K562 (cell line): ENCODE results near the gene KIF5A. TPM values are rescaled to one million over a fixed set of nuclear protein-coding genes. Genes with fewer than 3 reads are reported as not detected.

Source experiments
- ATAC-seq: fragments of 200-7000 bp; cut with Tn5 transposase; 3 replicates; pipeline ENCODE4 v1.9.1; 2020; ENCODE audit warnings: moderate library complexity
- BruUV-seq: library from RNA; stranded (reverse); fragments of 400-500 nt; replicated peaks from 2 replicates; lab custom pipeline; 2021; lab: Mats Ljungman, UMichigan
- CTCF ChIA-PET: fragments of 300-600 bp; formaldehyde crosslinking; extraction: SDS; loops from one replicate; lab custom pipeline; 2021; ENCODE audit warnings: low intra/inter-chr PET ratio; lab: Yijun Ruan, JAX
- POLR2A ChIA-PET: fragments of 300-600, 350-650 bp; sonication (Branson Sonifier 250); formaldehyde crosslinking; extraction: SDS; loops from one replicate; lab custom pipeline; 2021; ENCODE audit warnings: antibody characterized with exemption, inconsistent platforms; lab: Yijun Ruan, JAX
- DNase-seq, 4 experiments: peaks; one replicate each; pipeline versions ENCODE4 v3.0.0 to v3.0.0-alpha.2; 2011 to 2018; ENCODE audit warnings: low spot score in 3 of 4, mixed read lengths in 3 of 4; ENCODE audit errors: extremely low read depth in 1 of 4
- FAIRE-seq: peaks from 2 replicates; lab custom pipeline; 2011; peaks lifted over from hg19 to GRCh38; lab: Jason Lieb, UNC
- H2AFZ ChIP-seq: 2 replicates; pipeline ENCODE4 v1.6.0; 2011; ENCODE audit warnings: low read depth, low read length, control low read depth, inconsistent platforms
- H3K27ac ChIP-seq: fragments of 200-600 bp; 3 replicates; pipeline ENCODE4 v1.8.0; 2011; ENCODE audit warnings: low read depth, mild to moderate bottlenecking, control low read depth, inconsistent platforms, low read length, moderate library complexity, mixed read lengths; ENCODE audit errors: extremely low read depth
- H3K27me3 ChIP-seq, 2 experiments: fragments of 300-600 bp in 1 of 2; 2 replicates in 1 of 2; 3 replicates in 1 of 2; pipeline versions ENCODE4 v1.6.0 to v1.8.0; 2011; ENCODE audit warnings: inconsistent platforms in 2 of 2, low read length in 2 of 2, mild to moderate bottlenecking in 1 of 2, mixed read lengths in 1 of 2, moderate library complexity in 1 of 2; ENCODE audit not compliant: control insufficient read depth in 2 of 2, insufficient read depth in 2 of 2
- H3K36me3 ChIP-seq: fragments of 300-600 bp; 3 replicates; pipeline ENCODE4 v1.8.0; 2011; ENCODE audit warnings: mild to moderate bottlenecking, low read length, inconsistent platforms; ENCODE audit not compliant: control insufficient read depth, insufficient read depth
- H3K4me1 ChIP-seq, 2 experiments: fragments of 200-600 bp in 1 of 2; replicated peaks in 1 of 2; 2 replicates in 1 of 2; 3 replicates in 1 of 2; pipeline versions ENCODE4 v1.5.1 to v1.8.0; 2011; ENCODE audit warnings: inconsistent platforms in 2 of 2, low read length in 2 of 2, mild to moderate bottlenecking in 1 of 2, mixed read lengths in 1 of 2, moderate library complexity in 1 of 2; ENCODE audit not compliant: control insufficient read depth in 2 of 2, insufficient read depth in 2 of 2
- H3K4me2 ChIP-seq: 2 replicates; pipeline ENCODE4 v1.6.1; 2011; ENCODE audit warnings: low read length, control low read depth, inconsistent platforms, mixed read lengths; ENCODE audit not compliant: insufficient read depth
- H3K4me3 ChIP-seq: fragments of 200-600 bp; sonication (generic), shearing (Covaris generic); 2 replicates; pipeline ENCODE4 v1.5.1; 2016; ENCODE audit warnings: control low read depth, inconsistent platforms
- H3K79me2 ChIP-seq: fragments of 200-600 bp; 3 replicates; pipeline ENCODE4 v1.8.0; 2011; ENCODE audit warnings: low read length, inconsistent platforms; ENCODE audit not compliant: control insufficient read depth, insufficient read depth
- H3K9ac ChIP-seq, 2 experiments: 2 replicates each; pipeline versions ENCODE4 v1.6.0 to v1.6.1; 2011; ENCODE audit warnings: low read depth in 2 of 2, low read length in 2 of 2, control low read depth in 1 of 2, inconsistent platforms in 1 of 2, mild to moderate bottlenecking in 1 of 2, mixed read lengths in 1 of 2; ENCODE audit not compliant: insufficient read depth in 1 of 2
- H3K9me1 ChIP-seq: one replicate; pipeline ENCODE4 v1.6.0; 2011; ENCODE audit warnings: inconsistent platforms, mild to moderate bottlenecking, low read length, moderate library complexity; ENCODE audit not compliant: control insufficient read depth, insufficient read depth
- H3K9me3 ChIP-seq: replicated peaks from 2 replicates; pipeline ENCODE4 v1.5.1; 2011; ENCODE audit warnings: low read depth, low read length, inconsistent platforms; ENCODE audit not compliant: control insufficient read depth, insufficient read depth
- H4K20me1 ChIP-seq: replicated peaks from 2 replicates; pipeline ENCODE4 v1.6.1; 2011; ENCODE audit warnings: low read length, inconsistent platforms, mixed read lengths; ENCODE audit not compliant: control insufficient read depth, insufficient read depth
- ASH1L ChIP-seq: fragments of 450-650 bp; IDR thresholded peaks from 2 replicates; pipeline ENCODE4 v1.6.1; 2018; ENCODE audit warnings: borderline replicate concordance, mild to moderate bottlenecking, low read depth; ENCODE audit not compliant: partially characterized antibody
- CEBPG ChIP-seq, 3 experiments: fragments of 200-800 bp in 1 of 3; sonication (Bioruptor generic) in 1 of 3; sonication (generic) in 1 of 3; formaldehyde crosslinking in 1 of 3; IDR thresholded peaks in 2 of 3; conservative IDR thresholded peaks in 1 of 3; 2 replicates each; pipeline versions ENCODE4 v1.6.1 to v1.8.0; 2016 to 2022; ENCODE audit warnings: missing compliant biosample characterization in 2 of 3, missing genetic modification characterization in 2 of 3, mild to moderate bottlenecking in 1 of 3, missing genetic modification reagents in 1 of 3
- FOXA1 ChIP-seq: fragments of 450-650 bp; IDR thresholded peaks from 2 replicates; pipeline ENCODE4 v1.6.1; 2016; ENCODE audit warnings: mild to moderate bottlenecking, borderline replicate concordance
- HCFC1 ChIP-seq: IDR thresholded peaks from 2 replicates; pipeline ENCODE4 v1.6.1; 2012; ENCODE audit warnings: low read depth, low read length, improper control_type of control experiment
- HDAC1 ChIP-seq, 2 experiments: fragments of 450-650 bp; IDR thresholded peaks; 2 replicates each; pipeline ENCODE4 v1.6.1; 2016 to 2017; ENCODE audit warnings: inconsistent platforms in 1 of 2, mild to moderate bottlenecking in 1 of 2, moderate library complexity in 1 of 2
- MAFF ChIP-seq: IDR thresholded peaks from 2 replicates; pipeline ENCODE4 v1.6.1; 2012; ENCODE audit warnings: low read length, improper control_type of control experiment
- MED1 ChIP-seq: sonication (generic); formaldehyde crosslinking; IDR thresholded peaks from 2 replicates; pipeline ENCODE4 v1.8.1; 2023; ENCODE audit warnings: missing genetic modification reagents, borderline replicate concordance
- MYC ChIP-seq, 2 experiments: fragments of 250-450 bp in 1 of 2; sonication (Bioruptor Pico) in 1 of 2; IDR thresholded peaks; 2 replicates each; pipeline versions ENCODE4 v1.5.1 to v1.6.1; 2012 to 2021; ENCODE audit warnings: low read depth in 2 of 2, borderline replicate concordance in 1 of 2, improper control_type of control experiment in 1 of 2, low read length in 1 of 2, mild to moderate bottlenecking in 1 of 2, moderate library complexity in 1 of 2
- SETDB1 ChIP-seq: IDR thresholded peaks from one replicate; pipeline ENCODE4 v1.6.1; 2012; ENCODE audit warnings: low read length, control low read depth, inconsistent platforms
- SMAD1 ChIP-seq: fragments of 150-350 bp; IDR thresholded peaks from 2 replicates; pipeline ENCODE4 v1.6.1; 2014; ENCODE audit warnings: low read length, low read depth; ENCODE audit not compliant: partially characterized antibody
- TAF7 ChIP-seq: fragments of 450-650 bp; IDR thresholded peaks from 2 replicates; pipeline ENCODE4 v1.6.1; 2016; ENCODE audit warnings: missing genetic modification characterization, missing compliant biosample characterization
- TFAM ChIP-seq: fragments of 250-450 bp; sonication (Bioruptor Pico); conservative IDR thresholded peaks from 2 replicates; pipeline ENCODE4 v1.5.0; 2021; ENCODE audit warnings: mild to moderate bottlenecking, moderate library complexity
- XRCC3 ChIP-seq: fragments of 450-650 bp; IDR thresholded peaks from 2 replicates; pipeline ENCODE4 v1.6.1; 2017; ENCODE audit warnings: mild to moderate bottlenecking, moderate library complexity
- ZC3H4 ChIP-seq: sonication (generic); formaldehyde crosslinking; IDR thresholded peaks from 2 replicates; pipeline ENCODE4 v1.9.0; 2021; ENCODE audit warnings: missing genetic modification reagents, borderline replicate concordance
- ZNF584 ChIP-seq: fragments of 200-800 bp; sonication (Bioruptor generic); IDR thresholded peaks from 2 replicates; pipeline ENCODE4 v1.6.1; 2016; ENCODE audit warnings: low read depth, mild to moderate bottlenecking, missing genetic modification characterization, missing compliant biosample characterization
- ZNF830 ChIP-seq: fragments of 250-450 bp; sonication (Bioruptor Pico); IDR thresholded peaks from 2 replicates; pipeline ENCODE4 v1.5.0; 2021; ENCODE audit warnings: mild to moderate bottlenecking
- WGBS: fragments of 100-300 bp; shearing (Covaris generic); methylation state at CpG from one replicate; pipeline ENCODE4 v1.1.6; 2016; ENCODE audit warnings: low coverage, mixed read lengths; ENCODE audit not compliant: insufficient coverage; ENCODE audit errors: missing lambda C conversion rate; 5-methylcytosine and 5-hydroxymethylcytosine counted together
- in situ Hi-C: fragments of 300-500 bp; cut with MboI; formaldehyde crosslinking; loops from 4 replicates; pipeline ENCODE4 v1.15.0; 2018; ENCODE audit warnings: inconsistent platforms, mixed read lengths
- intact Hi-C: fragments of 100-400 bp; cut with micrococcal nuclease; formaldehyde crosslinking; loops from 2 replicates; pipeline ENCODE4 v1.14.2; 2022
- polyA plus RNA-seq, 8 experiments: library from polyadenylated mRNA; depleted of rRNA in 4 of 8; stranded (reverse) in 5 of 8; unstranded in 3 of 8; fragments of >200 nt; fragmentation: Nextera tagmentation in 2 of 8; fragmentation: Illumina TruSeq in 1 of 8; extraction: Ambion mirVana in 2 of 8; extraction: Trizol in 1 of 8; gene quantifications; 2 replicates each; pipeline versions ENCODE4 v1.2.1 to v1.2.3, GENCODE V29; 2011 to 2014; ENCODE audit warnings: inconsistent platforms in 1 of 8, missing spikeins in 1 of 8
- total RNA-seq, 7 experiments: library from RNA; depleted of rRNA in 6 of 7; stranded (reverse); fragments of >200 nt in 6 of 7; fragmentation: Illumina TruSeq in 2 of 7; extraction: Trizol in 2 of 7; gene quantifications; 2 replicates each; pipeline versions ENCODE4 v1.2.1 to v1.2.3, GENCODE V29; 2011 to 2021; ENCODE audit warnings: low replicate concordance in 1 of 7
- TF ChIP-seq, protein P1 (sequence below): conservative IDR thresholded peaks from 2 replicates; pipeline ENCODE4 v1.6.1; 2011; ENCODE audit warnings: low read depth, mild to moderate bottlenecking, low read length; ENCODE audit not compliant: control insufficient read depth

KIF5A gene
- total and polyA plus RNA-seq, 9 of the 15 experiments (the other 6 are each of a cell fraction or from before 2014, with no cell fraction given): 3.4 to 17.7 (median 8.0) TPM

DNA sequence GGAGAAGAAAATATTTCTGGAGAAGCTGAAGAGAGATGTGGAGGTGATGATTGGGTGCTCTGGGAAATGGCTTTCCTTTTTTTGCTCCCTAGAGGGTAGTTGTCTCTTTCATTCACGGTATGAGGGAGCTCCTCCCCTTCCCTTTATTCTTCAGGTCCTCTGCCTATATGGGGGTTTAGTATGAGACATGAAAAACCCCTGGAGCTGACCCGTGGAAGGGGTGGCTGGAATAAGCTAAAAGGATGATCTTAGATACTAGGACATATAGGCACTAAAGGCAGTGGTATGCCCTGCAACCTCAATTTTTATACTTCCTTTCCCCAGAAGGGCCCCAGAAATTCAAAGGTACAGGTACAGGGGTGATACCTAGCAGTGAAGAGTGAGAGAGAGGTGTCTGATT is 50.6 kb downstream of the KIF5A start:
- POLR2A ChIA-PET: interaction anchor here (0.7 to 3.4 kb wide), 5 partner anchors 9 to 16 kb away, joined by 3 to 20 read pairs (median 6); partner anchors contain the start of genes ARHGEF25 and PIP4K2C
- no peak for TF ChIP-seq SETDB1
- no peak for TF ChIP-seq FOXA1
- no peak for TF ChIP-seq XRCC3
- no peak for TF ChIP-seq HDAC1 (IDR thresholded peaks at IDR 0.05)
- no peak for TF ChIP-seq MYC (IDR thresholded peaks at IDR 0.05; ENCODE audit: low read depth, low read length)
- TF ChIP-seq MYC (CRISPR knock-in tag; IDR thresholded peaks at IDR 0.05; ENCODE audit: borderline replicate concordance, low read depth): no peak
- no peak for TF ChIP-seq MAFF
- TF ChIP-seq ZNF584 (CRISPR knock-in tag): no peak
- no peak for TF ChIP-seq ZC3H4
- no peak for TF ChIP-seq CEBPG (CRISPR knock-in tag; IDR thresholded peaks at IDR 0.05)
- TF ChIP-seq CEBPG (tag; conservative IDR thresholded peaks at IDR 0.05 in 1 of 2, IDR thresholded peaks at IDR 0.05 in 1 of 2): no peak
- no peak for TF ChIP-seq MED1
- no peak for TF ChIP-seq TFAM (CRISPR knock-in tag)
- no peak for TF ChIP-seq HCFC1
- TF ChIP-seq ASH1L: no peak
- no peak for TF ChIP-seq ZNF830 (CRISPR knock-in tag)
- TF ChIP-seq TAF7 (tag): no peak
- TF ChIP-seq SMAD1: no peak
- TF ChIP-seq, protein P1, sequence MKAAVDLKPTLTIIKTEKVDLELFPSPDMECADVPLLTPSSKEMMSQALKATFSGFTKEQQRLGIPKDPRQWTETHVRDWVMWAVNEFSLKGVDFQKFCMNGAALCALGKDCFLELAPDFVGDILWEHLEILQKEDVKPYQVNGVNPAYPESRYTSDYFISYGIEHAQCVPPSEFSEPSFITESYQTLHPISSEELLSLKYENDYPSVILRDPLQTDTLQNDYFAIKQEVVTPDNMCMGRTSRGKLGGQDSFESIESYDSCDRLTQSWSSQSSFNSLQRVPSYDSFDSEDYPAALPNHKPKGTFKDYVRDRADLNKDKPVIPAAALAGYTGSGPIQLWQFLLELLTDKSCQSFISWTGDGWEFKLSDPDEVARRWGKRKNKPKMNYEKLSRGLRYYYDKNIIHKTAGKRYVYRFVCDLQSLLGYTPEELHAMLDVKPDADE: no peak
- WGBS: 31% methylated on average over 2 of the region's 2 CpGs

More for the DNA sequence above, 50.6 kb downstream of the KIF5A start:
- peaks cover 67% of the 10 kb centered on the region; the same call in 2 of the 3 replicates for H3K36me3 ChIP-seq
- in situ Hi-C loops (no loop called here), intact Hi-C loops (no loop called here)
- H3K4me1 ChIP-seq: peaks cover 0 to 4% of the 10 kb centered on the region in 2 experiments; a peak in 1 of 5 replicates
- H3K27ac ChIP-seq: no peak overlapping the region
- FAIRE-seq (no peak), DNase-seq (no peak), ATAC-seq (no peak)
- no peaks in the 10 kb centered on the region for H3K27me3 ChIP-seq
- no peaks in the 10 kb centered on the region for H3K9me1 ChIP-seq
- CTCF ChIA-PET: no interaction called here
- H3K9ac ChIP-seq: no peak overlapping the region; a peak in 1 of 4 replicates
- H3K4me3 ChIP-seq: no peak overlapping the region
- H3K79me2 ChIP-seq: no peaks in the 10 kb centered on the region
- H2AFZ ChIP-seq: no peak overlapping the region
- no TSS peak for BruUV-seq
- no peaks in the 10 kb centered on the region for H4K20me1 ChIP-seq
- H3K4me2 ChIP-seq: no peak overlapping the region
- H3K9me3 ChIP-seq: no peaks in the 10 kb centered on the region
